IPS-NIHi7 (cell line): ENCODE results near the gene TPGS2.
A peak's percentile ranks its signal among the peaks of the same experiment; 100 is the strongest.
"Not testable (repeated sequence)": the region's sequence is repeated elsewhere in the genome, so short reads cannot be mapped to it uniquely, and the experiment has no call there.

Experiments
- DNase-seq: peaks from one replicate; pipeline ENCODE4 v3.0.0; 2012; ENCODE audit warnings: mixed read lengths; ENCODE audit errors: extremely low spot score

The TPGS2 gene

DNA sequence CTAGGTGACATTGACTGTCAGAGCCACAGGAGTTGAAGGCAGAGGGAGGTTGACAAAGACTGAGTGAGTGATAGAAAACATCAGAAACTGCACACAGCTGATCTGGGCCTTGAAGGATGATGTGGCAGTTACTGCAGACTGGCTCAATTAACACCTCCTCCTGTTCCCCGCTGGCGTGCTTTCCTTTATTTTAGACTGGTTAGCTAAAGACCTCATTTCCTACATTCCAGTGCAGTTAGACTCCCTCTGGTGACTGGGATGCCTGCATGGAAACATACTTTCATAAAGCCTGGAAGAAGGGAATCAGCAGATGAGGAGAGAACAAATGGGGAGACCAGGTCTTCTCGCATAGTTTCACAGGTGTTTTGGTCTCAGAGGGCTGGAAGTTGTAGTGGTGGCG lies 7.1 kb downstream of the TPGS2 start:
- DNase-seq: no peak

DNA sequence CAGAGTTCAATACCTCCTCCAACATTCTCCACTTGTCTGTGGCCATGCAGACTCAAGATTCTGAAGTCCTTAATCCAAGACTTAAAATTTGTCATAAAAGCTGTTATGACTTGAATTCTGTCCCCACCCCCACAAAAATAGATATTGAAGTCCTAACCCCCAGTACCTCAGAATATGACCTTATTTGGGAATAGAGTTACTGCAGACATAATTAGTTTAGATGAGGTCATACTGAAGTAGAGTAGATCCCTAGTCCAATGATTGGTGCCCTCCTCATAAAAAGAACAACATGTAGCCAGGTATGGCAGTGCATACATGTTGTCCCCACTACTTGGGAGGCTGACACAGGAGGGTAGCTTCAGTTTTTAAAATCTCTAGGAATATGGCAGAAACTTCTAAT lies 9.2 kb downstream of the TPGS2 start:
- no peak for DNase-seq

DNA sequence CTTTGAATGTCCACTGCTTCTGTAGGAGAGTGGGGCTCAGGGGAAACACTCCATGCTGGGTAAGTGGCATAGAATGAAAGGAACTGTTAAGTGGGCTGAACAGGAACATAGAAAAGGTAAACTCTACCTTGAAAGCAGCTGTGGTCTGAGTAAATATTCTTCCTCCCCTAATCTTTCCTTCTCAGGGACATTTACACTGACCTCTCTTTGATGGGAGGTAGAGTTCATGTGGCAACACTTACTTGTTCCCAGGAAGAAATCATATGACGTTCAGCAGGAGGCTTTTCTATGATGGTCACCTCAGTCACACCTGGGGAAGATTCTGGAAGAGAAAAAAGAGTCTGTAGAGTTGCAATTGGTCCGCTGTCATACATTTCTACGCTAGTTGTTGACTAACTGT lies 10.2 kb downstream of the TPGS2 start:
- no peak for DNase-seq

DNA sequence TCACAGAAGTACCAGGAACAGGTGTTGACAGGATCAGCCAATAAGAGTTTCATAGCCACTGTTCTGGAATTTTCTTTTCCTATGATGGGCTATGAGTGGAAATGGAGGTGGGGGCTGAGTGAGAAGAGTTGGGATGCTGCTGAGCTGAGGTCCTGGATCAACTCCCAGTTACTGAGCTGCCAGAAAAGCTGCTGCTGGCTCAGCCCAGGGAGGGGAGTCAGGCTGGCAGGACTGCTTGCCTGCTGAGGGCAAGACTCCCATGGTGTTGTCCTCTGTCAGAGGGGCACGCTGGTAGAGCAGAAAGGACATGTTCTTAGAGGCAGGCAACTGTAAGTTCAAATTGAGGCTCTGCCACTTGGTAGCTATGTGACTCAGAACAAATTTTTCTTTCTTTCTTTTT lies 11.8 kb downstream of the TPGS2 start:
- no peak for DNase-seq

DNA sequence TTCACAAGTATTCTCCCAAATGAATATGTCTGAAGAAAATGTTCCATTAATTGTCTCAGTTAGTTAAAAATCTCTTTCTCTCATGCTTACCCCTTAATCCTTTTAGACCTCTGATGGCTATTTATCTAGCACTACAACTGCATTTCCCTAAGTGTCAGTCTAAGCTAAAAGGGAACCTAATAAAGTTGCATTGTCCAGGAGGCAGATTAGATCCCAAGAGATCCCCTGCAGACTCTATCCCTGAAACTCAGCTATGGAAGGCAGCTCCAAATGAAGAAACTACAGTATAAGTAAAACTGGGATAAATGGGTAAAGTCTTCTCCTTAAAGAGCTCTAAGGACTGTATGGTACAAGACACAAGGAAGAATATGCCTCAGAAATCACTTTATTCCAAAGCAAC lies 12.7 kb downstream of the TPGS2 start:
- DNase-seq: not testable (repeated sequence)

DNA sequence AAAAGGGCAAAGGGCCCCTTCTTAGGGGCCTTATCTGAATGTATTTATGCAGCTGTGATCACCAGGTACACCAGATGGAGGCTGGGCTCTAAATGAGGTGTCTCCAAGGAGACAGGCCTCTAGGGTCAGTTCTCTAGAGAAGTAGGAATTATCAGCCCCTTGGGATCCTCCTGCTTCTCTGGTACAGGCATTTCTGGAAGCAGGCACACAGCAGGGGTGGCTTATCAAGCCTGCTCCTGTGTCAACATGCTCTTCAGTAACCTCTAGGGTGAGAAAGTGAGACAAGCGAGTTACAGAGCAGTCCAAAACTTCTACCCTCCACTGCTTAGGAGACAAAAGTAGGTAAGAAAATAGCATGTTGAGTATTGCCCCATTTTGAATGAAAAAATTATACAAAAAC lies 13.8 kb downstream of the TPGS2 start:
- peak; percentile 20 for DNase-seq

DNA sequence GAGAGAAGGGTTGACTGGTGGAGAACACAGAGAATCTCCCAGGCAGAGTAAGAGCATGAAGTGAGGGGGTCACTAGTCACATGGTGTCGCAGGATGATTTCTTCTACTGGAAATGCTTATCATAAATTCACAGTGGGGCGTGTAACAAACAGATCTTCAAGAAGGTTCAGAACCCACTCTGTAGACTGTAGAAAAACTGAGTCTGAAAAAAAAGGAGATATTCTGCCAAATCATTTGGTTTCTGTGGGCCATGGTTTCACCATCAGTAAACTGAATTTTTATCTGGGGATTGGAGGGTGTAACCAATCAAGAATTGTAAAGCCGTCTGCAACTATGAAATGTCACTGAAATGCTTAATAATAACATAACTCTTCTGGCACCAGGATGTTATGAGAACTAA lies 15.0 kb downstream of the TPGS2 start:
- no peak for DNase-seq

DNA sequence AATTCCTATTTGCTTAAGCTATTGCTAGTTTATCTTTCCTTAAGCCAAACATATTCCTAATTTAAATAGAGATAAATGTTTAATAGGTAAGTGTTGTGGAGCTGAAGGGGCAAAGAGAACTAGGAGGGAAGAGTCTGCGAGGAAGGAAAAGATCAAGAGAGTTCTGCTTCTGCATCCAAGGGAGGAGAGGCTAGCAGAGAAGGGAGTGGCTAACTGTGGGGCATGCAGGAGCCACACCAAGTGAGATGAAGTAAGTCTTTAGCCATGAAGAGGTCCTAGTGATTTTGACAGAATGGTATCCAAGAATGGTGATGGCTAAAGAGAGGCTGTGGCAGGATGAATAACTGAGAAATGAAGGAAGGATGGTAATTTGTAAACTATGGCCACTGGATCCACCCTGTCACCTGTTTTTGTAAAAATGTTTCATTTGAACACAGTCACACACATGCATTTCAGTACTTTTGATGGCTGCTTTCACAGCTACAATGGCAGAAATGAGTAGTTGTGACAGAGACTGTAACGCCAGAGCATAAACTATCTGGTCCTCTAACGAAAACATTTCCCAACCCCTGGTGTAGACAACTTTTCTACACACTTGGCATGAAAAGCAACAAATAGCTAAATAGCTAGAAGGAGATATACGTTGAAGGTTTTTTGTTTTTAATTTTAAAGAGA lies 15.6 kb downstream of the TPGS2 start:
- no peak for DNase-seq

DNA sequence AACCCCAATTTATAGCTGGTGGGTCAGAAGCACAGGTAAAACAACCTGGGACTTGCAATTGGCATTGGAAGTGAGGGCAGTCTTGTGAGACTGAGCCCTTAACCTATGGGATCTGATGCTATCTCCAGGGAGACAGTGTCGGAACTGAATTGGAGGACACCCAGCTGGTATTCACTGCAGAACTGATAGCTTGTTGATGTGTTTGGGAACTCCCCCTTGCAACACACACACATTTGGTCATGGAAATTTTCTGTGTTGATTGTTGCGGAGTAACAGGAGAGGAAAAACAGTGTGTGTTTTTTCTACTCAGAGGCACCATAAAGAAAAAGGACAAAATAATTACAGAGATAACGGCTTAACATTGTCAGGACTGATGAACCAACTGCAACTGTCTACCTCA lies 16.1 kb downstream of the TPGS2 start:
- DNase-seq: no peak

DNA sequence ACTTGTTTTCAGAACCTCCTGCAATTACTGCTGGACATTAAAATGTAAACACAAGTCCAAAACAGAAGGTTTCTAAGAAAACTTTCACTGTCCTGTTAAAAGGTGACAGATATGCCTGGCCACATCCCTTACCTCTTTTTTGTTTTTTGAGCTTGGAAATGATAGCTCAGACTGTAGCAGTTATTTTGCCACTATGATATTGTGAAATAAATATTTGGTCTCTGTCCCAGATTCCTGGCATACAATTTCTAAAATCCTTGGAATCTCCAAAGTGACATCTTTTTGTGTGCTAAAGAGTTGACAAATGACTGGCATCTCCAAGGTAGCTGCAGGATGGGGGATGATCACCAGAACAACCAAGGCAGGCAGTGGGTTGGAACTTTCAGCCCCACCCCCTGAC lies 16.8 kb downstream of the TPGS2 start:
- DNase-seq: no peak

DNA sequence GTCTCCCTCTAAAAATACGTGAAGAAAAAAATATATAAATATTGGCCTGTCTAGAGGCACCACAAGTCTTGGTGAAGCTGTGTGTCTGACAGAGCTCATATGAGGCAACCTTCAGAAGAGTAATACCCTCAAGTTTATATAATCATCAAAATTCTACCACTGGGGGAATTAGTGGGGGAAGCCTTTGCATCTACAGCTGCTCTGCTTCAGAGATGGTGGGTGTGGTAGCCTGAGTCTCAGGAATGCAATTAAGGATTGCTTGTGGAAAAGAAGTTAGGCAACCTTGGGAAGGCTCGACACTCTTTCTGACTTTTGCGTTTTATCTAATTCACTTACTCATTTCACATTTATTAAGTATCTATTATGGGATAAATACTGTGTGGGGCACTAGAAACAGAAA lies 17.4 kb downstream of the TPGS2 start:
- no peak for DNase-seq

DNA sequence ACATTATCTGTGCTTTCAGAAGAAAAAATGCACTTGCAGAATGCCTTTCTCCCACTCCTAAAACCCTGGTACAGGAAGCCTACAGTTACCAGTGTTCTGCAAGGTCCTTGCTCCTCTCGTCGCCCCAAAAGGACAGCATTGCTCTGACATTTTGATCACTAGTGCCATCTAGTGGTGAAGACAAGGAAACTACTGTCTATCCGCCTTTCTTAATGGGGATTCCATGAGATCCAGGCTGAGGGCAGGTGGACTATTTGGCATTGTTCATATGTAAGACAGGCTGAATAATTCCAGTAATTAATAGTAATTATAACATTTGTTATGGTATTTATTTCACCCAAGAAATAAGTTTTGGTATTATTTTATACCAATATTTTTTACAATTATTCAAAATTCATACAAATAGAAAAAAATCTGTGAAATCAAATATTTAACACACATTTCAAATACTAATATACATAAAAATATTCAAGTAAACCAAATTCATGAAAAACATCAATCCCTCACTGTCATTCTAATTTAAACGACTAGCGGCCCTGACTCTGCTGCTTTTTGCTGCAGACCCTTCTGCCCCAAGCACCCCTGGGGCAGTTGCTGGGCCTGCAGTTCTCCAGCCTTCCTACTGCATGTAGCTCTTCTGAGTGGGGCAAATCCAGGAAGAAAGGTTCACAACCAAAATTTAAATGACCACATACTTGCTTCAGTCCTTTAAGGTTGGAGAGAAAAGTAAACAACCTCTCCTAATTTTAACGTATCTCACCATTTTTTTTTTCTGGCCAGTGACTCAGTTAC lies 19.0 kb downstream of the TPGS2 start:
- DNase-seq: peak; percentile 86

DNA sequence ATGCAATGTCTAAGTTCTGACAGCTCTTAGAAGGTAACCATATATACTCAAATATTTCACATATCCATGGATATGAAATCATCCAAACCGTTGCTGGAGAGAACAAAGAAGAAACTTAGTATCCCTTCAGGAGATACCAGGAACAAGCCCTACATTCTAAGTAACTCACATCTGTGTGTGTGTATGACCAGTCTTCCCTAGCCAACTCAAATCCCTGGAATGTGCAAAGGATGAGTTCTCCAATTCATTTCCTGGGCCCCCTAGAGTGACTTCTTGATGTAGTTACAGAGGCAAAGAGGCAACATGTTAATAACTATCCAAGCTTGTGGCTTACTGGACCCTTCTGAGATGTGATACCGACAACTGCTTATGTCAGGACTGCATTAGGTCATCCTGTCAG lies 20.1 kb downstream of the TPGS2 start:
- no peak for DNase-seq

DNA sequence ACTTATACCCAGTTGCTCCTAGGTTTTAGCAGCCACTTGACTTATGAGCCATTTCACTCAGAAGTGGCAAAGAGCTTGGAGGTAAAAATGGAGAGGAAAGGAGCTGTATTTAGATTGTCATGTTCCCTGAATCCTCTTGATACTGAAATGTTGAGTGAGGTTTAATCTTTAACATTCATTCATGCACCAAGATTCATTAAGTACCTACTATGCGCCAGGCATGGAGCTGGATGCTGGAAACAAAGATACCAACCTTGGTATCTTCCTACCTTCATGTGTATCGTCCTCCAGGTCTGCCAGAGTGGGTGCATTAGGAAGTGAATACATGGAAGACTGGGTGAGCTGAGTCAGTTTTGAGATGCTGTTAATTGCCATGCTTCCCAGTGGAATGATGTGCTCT lies 23.7 kb downstream of the TPGS2 start:
- no peak for DNase-seq

DNA sequence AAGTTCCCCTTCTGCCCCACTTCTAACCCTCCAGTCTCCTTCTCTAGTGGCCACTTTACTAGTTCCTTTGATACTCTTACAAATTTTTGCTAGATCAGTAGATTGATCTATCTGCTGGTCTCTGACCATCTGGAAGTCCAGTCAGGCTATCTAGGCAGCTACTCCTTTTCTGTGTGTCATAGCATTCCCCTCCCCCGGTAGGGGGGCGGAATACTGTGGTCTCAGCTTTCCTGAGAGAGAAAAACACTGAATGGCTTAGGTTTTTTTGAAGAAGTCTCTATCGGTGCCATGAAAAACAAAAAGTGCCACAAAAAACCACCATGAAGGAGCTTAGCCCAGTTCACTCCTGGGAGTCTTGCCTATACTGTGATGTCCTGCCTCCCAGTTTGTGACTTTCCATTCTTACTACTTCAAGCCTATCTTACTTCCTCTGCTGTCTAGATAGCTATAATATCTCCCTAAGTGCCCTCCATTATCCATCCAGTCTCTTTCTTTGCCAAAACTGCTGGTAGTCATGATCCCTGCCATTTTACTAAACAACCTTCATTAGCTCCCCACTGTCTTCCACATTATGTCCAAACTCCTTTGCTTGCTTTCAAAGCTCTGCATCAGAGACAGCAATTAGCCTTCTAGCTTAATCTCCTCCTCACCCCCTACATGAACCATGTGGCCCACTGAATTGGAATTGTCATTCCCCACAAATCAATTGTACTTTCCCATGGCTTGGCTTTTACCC lies 29.9 kb downstream of the TPGS2 start:
- no peak for DNase-seq

DNA sequence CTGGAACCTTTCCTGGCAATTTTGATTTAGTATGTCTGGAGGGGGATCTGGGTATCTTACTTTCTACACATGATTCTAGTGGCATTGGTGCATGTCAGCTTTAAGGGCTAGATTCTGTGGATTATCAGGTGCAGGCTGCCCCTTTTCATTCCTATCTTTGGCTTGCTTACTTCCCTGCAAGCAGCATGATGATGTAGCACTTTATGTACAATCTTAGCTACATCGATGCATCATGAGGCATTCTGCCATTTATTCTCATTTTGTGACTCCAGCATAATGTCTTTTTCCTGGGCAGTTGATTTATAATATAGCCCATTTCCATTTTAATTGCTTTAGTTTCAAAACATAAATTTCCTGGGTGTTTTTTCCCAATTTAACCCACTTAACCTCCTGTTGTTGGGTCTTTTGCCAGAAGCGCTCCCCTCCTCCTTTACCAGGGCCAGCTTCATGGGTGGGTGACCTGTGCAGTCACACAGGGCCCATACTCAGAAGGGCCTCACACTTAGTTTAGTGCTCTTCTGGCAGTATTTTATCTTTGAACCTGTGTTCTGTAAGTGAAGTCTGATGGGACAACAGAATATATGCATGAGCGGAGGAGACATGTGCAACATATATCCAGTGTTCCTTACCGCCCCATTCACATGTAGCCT lies 36.0 kb downstream of the TPGS2 start:
- DNase-seq: no peak

DNA sequence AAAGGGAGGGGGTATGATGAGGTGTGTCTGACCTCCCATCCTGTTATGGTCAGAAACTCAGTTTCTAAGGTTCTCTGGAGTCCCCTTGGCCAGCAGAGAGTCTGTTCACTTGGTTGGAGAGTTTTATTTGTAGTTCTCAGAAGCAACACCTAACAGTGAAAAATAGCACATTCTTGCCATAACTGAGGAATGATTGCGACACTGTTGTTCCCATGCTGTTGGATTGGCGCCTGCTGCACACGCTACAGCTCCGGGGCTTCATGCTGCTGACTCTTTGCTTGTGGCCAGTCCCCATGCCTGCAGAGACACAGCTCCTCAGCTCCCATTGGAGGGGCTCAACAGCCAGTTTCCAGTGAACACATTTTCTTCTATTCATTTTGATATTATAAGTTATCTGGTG lies 42.1 kb downstream of the TPGS2 start:
- DNase-seq: no peak

DNA sequence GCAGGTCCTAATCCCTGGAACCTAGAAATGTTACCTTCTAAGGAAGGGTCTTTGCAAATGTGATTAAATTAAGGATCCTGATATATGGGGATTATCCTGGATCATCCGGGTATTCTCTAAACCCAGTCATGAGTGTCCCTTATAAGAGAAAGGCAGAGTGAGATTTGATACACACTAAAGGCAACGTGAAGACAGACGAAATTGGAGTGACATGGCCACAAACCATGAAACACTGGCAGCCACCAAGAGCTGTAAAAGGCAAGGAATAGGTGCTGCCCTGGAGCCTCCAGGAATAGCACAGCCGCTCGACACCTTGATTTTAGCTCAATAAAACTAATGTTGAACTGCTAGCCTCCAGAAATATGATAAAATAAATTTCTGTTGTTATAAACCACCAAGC lies 45.0 kb downstream of the TPGS2 start:
- no peak for DNase-seq

DNA sequence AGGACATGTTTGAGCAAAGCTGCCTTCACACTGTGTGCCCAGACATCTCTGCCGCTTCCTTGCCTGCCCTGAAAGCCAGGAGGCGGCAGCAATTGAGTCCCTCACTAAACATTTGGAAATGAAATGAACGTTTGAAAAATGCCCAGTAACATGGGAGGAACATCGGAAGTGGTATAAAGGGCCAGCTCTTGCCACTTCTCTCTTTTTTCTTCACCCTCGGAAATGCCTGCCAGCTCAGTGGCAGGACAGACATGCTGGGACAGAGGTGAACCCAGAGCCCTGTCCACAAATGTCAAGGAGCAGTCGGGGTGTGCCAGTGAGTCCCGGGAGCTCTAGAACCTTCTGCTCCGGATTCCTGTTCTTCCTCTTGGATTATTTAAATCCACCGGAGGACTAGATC lies 46.1 kb downstream of the TPGS2 start:
- DNase-seq: no peak

DNA sequence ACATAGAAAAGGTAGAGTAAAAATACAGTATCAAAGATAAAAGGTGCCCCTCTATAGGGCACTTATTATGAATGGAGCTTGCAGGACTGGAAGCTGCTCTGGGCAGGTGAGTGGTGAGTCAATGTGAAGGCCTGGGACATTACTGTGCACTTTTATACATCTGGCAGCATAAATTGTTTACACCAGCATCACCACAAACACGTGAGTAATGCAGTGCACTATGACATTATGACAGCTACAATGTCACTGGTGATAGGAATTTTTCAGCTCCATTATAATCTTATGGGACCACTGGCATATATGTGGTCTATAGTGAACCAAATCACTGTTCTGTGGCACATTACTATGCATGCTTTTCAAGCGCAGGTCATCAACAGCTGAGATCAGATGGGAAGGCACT lies 48.1 kb downstream of the TPGS2 start:
- DNase-seq: no peak

DNA sequence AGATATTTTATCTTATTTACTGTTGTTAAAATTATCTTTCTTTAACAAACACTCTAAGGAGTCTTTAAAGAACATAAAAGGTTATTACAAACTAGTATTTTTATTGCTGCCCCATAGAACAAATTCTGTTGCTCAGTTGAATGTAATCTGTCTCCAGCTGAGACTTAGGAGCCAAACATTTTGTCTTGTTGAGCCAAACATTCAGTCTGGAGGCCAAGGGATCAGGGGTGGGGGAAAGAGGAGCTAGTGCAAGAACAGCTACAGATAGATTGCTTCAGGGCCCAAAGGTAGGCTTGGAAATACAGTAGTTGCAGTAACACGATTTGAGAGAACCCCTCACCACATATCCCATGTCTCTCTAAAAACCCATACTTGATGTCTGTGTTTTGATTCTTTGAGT lies 51.2 kb downstream of the TPGS2 start:
- DNase-seq: no peak

DNA sequence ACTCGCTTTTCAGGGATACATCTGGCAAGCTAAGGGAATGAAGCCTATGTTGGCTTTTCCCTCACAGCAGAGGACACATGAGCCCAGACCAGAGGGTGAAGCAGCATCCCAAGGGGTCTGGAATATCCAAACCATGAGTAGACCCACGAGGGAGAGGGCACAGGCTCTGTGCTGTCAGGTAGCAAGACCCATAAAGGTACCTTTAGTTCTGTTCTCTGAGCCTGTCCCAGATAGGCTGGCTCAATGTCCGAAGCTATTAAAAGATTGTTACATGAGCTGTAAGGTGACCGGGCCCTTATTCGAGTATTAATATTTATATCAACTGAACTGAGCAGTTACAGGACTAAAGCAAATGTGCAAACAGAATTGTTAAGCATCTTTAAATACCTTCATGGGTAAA lies 52.2 kb downstream of the TPGS2 start:
- DNase-seq: no peak
